GM19372 (cell line): ENCODE results near the gene DOK7.

ENCODE experiments used
- ATAC-seq: cut with Tn5 transposase; IDR thresholded peaks from one replicate; pipeline ENCODE4 v1.9.1; 2021; ENCODE audit warnings: mild to moderate bottlenecking, low read depth, moderate library complexity; ENCODE audit not compliant: unreplicated experiment

Gene DOK7

DNA sequence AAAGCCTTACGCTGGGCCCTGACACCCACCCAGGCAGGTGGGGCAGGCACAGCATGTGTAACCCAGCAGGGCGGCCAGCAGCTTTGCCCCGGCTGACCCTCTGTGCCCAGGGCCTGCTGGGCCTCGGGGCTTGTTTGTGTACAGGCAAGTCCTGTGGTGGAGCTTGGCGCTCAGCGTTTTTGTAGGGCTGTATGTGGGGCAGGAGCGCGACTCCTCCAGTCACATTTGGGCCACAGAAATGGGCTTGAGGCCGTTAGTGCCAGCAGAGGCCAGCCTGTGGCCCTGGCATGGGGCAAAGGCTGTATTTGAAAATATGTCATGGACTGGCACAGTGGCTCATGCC is 36.0 kb upstream of the DOK7 start:
- no peak for ATAC-seq

DNA sequence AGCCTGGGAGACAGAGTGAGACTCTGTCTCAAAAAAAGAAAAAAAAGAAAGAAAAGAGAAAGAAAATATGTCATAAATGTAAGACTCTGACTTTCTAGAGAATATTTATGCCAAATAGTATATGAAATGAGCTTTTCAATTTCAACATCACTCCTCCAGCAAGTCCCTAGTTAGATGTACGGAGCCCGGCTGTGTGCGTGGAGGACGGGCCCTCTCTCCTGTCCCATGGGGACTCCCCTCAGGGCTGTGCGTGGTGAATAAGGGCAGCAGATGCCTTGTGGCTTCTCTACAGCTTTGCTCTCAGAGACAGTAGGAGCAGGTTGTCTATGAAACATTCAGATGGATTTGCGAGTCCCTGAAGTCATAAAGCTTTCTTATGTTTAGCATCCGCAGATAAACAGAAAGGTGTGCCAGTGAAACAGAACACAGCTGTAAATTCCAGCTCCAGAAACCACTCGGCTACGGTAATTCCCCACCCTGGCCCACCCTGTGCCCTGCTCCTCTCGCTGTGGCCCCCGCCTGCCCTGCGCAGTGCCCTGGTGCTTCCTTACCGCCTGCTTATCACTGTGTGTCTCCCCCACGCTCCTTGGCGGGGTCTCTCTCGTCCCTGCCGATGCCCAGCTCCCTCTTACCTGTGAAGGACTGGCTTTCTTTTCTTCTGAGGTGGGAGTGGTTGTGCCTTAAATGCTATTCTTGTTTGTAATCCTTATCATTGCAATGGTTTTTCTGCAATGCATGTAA is 35.2 kb upstream of the DOK7 start:
- ATAC-seq, result no peak

DNA sequence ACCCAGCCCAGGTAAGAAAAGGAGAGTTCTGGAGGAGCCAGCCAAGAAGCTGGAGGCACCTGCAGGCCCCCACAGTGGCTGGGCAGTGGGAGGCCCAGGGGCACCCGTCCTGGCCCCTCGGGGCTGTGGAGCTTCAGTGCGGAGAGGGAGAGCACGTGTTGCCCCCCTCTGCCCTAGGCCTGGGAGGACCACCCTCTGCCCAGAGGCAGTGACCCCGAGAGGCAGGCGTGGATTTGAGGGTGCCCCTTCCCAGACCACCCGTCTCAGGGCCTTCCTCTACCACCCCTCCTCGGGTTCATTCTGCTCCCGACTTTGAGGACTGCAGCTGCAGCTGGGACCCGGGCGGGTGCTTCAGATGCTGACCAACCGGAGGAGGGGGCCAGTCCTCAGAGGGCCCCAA is 33.5 kb upstream of the DOK7 start:
- ATAC-seq, result no peak

DNA sequence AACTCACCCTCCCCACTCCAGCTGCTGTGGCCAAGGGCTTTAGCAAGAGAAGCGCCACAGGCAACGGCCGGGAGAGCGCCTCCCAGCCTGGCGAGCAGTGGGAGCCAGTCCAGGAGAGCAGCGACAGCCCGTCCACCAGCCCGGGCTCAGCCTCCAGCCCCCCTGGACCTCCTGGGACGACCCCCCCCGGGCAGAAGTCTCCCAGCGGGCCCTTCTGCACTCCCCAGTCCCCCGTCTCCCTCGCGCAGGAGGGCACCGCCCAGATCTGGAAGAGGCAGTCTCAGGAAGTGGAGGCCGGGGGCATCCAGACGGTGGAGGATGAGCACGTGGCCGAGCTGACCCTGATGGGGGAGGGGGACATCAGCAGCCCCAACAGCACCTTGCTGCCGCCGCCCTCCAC is 32.6 kb upstream of the DOK7 start:
- no peak for ATAC-seq

DNA sequence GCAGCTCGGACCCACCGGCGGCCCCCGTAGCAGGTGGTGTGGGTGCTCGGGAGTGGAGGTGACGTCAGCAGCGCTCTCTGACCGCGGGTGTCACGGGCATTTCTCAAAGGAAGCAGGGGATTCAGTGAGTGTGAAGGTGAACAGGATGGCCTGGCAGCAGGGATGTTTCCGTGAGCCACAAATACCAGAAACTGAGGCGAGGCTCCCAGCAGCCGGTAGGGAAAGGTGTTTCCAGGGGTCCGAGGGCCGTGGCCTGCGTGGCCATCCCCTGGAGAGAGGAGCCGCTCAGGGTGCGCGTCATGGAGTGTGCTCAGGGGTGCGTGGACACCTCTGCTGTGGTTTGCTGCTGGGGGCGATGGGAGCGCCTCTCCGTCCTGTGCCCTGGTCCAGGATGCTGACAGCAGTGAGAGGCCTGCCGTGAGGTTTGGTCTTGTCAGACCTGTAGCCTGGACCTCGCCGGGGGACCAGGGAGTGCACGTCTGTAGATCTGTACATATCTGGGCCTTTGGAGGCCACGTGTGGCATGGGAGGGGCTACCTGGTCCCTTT is 31.6 kb upstream of the DOK7 start:
- no peak for ATAC-seq

DNA sequence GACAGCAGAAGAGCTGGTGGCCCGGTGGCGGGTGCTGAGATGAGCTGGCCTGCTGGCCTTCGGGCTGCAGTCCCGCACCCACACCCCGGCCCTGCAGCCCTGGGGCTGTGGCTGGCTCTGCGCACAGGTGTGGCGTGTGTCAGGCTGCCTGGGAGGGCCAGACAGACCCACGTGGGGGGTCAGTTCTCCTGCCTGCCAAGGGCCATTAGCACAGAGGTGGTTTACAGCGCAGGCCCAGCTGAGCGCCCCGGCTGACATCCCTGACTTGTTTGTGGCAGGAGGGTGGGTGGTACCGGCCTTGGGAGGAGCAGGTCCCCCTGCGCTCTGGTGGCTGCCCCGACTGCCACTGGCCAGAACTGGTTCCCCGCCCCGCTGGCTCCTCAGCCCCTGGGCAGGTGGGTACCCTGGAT is 30.7 kb upstream of the DOK7 start:
- no peak for ATAC-seq

DNA sequence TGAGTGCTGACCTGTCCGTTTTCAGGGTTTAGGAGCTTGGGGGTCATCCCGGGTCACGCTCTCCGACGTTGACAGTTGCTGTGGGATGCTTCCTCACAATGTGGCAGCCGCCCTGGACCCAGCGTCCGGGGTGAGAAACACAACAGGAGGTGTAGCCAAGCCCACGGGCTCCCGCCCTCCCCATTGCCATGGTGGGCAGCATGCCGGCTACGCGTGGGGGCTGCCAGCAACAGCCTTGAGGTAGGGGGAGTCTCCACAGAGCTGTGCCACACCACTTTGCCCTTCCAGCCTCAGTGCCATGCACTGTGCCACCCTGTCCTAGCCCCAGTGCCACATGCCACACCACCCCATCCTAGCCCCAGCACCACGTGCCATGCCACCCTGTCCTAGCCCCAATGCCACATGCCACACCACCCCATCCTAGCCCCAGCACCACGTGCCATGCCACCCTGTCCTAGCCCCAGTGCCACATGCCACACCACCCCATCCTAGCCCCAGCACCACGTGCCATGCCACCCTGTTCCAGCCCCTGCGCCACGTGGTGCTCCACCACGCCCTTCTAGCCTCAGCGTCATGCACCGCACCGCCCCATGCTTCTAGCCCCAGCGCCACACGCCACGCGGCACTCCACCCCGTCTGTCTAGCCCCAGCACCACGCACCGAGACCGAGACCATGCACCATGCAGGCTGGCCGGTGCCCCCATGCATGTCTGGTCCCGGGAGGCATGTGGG is 29.8 kb upstream of the DOK7 start:
- ATAC-seq, result no peak

DNA sequence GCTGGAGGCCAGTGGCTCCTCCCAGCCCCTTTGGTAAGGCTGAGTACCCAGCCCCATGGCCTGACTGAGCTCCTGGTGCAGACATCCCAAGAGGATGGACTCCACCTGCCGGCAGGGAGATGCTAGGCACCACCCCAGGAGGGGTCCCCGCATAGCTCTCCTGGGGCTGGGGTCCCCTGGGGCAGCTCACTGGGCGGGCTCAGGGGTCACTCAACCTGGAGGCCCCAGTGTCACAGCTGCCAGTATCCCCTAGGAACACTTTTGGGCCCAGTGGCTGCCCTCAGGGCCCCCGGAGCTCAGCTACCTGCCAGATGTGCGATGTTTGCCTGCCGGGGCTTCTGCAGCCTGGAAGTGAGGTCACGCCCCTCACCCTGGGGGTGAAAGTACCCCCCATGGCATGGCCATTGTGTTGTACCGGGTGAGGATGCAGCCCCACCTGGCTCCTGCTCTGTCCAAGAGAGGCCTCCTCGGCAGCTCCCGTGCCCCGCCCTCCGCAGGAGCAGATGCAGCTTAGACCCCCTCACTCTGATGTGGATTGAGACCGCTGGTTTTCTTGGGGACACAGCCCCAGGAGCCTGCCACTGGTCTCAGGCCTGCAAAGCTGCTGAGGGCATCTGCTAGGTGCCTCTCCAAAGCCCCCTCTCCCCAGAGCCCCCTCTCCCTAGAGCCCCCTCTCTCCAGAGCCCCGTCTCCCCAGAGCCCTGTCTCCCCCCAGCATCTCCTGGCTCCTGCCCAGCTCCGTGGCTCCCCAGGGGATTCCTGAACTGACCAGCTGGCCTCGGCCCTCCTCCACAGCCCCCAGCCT is 28.0 kb upstream of the DOK7 start:
- no peak for ATAC-seq

DNA sequence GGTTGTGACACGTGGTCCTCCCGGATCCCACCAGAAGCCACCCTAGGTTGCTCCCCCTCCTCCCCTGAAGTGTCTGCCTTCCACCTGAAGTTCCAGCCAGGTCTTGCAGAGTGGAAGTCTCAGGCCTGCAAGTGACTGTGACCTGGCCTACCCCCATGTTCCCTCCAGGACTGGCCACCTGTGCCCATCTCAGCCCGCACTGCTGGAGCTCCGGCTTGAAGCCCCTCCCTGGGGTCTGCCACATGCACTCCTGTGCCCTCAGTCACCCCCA is 27.5 kb upstream of the DOK7 start:
- ATAC-seq, result no peak

DNA sequence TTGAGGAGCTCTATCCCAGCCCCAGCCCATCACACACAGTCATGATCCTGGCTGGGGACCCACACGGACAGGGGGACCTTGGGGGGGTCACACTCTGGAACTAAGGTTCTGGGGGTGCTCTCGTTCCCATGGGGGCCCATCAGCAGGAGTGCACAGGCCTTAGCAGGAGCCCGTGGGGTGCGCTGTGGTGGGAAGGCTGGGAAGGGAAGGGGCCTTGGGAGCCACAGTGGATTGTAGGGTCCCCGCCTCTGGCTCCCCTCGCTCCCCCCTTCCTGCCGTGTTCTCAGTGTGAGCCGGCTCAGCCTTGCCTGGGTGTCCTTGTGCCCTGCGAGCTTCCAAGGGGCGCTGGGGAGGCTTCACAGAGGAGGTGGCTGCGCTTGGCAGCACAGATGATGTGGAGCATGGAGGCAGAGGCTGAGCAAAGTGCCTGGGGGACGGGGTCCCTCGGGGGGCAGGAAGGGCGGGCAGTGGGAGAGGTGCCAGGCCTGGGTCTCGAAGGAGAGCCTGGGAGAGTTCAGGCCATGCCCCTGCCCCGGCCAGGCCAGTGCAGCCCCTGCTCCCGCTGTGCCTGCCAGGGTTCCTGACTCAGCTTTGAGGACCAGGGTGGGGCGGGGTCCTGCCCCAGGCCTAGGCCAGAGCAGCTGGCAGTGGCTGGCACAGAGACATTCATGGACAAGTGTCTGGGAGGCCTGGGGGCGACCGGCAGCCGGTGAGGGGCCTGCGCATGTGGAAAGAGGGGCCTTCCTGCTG is 26.9 kb upstream of the DOK7 start:
- no peak for ATAC-seq

DNA sequence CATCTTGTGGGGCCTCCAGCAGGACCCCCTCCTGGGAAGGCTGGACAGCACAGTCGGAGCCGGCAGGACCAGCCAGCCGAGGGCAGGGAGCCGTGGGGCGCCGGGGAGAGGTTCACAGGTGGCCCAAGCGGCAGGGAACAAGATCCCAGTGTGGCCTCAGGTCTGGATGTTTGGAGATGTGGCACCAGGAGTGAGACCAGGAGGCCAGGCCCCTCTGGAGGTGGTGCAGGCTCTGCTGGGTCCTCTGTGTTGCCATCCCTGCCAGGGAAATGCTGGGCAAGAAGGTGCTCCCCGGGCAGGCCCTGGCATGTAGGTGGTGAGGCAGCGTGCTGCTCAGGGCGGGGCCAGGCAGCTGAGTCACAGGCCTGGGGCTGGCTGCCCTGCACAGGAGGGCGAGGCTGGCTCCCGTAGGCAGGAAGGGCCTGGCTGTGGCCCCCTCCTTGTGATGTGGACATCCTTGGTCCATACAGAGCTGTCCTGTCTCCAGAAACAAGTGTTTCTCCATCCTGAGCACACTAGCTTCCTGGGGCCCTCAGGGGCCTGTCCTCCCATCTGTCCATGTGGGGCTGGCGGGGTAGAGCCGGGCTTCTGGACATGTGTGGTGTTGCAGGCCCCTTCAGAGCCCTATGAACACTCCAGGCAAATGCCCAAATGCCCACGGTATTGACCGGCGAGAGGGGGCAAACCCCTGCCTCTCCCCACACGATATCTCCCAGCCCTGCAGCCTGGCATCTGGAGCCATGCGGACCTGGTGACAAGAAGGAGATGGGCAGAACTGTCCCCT is 26.1 kb upstream of the DOK7 start:
- no peak for ATAC-seq

DNA sequence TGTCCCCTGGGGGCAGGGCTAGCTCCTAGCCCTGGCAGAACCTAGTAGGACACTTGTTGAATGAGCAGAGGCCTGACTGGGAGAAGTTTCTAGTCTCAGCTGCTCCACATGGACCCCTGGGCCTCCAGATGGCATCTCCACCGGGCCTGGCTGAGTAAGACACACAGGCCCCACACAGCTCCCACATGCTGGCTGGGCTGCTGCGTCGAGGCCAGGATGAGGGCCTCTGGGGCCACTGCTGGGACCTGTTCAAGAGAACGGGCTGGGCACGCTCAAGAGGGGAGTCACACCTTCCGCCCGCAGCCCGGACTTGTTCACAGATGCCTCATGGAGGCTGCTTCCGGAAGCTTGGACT is 25.5 kb upstream of the DOK7 start:
- ATAC-seq, result no peak

DNA sequence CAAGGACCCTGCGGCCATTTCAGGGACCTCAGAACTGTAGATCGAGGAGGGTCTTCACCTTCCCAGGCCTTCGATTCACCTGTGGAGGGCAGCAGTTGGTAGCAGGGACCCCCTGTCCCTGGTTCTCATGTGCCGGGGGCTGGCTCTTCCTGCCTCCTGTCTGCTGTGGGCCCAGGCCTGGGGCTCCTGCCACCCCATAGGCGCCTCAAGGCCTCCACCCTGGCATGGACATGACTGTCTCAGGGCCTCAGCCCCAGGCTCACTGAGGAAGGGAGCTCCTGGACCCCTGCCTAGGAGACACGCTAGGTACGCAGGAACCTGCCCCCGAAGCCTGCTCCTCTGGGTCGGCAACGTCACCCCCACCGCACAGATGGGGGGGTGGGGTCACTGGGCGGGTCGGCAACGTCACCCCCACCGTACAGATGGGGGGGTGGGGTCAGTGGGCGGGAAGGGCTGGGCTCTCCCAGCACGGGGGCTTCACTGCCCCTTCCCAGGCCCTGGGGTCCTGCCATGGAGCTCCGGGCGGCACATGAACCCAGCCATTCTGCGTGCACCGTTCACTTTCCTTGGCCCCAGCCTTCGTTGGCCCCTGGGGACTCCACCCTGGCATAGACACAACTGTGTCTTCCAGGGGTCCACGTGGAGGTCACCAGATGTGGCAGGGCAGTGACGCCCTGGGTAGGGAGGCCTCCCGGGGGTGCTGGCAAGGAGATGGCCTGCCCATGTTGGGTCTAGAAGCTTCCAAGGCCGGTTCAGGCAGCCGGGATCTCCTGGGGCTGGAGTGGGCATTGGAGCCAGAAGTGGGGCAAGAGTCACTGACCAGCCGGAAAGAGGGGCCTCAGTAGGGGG is 24.9 kb upstream of the DOK7 start:
- ATAC-seq, result no peak

DNA sequence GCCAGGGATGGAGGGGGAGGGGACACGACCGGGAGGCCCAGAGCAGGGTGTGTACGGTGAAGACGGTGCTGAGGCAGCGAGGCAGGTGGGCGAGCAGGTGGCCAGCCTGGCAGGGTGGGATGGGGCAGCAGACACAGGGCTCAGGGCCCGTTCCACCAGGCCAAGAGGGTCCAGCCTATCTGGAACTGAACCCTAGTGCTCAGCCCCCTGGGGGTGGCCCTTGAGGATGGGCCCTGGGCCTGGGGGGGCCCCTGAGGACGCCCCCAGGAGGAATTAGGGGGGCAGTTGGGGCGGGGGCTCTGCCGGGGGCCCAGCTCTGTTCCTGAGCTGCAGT is 24.3 kb upstream of the DOK7 start:
- ATAC-seq, result no peak

DNA sequence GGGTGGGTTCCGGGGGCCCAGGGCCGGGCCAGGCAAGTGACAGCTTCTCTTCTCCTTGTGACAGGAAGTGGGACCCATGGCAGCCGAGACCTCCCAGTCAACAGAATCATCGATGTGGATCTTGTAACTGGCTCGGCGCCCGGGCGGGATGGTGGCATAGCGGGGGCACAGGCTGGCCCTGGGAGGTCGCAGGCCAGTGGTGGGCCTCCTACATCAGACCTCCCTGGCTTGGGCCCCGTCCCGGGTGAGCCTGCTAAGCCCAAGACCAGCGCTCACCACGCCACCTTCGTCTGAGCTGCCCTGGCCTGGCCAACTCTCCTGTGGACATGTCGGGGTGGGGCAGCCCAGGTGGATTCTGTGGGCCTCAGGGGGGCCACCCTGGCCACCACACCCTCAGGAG is 23.7 kb upstream of the DOK7 start:
- no peak for ATAC-seq

DNA sequence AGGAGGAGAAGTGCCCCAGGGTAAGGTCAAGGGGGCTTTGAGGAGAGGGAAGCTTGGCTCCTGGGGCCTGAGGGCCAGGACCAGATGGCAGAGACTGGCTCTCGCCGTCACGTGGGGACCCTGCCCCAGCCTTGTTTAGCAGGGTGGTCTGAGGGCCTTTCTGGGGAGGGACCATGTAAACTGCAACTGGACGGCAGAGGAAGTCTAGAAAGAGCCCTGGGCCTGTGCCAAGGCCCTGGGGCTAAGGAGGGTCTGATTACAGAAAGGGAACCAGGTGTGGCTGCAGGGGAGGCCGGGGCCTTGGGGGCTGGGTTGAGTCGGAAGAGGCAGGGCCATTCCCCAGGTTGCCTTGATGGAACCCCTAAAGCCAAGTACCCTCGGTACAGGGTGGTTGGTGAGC is 23.1 kb upstream of the DOK7 start:
- no peak for ATAC-seq

DNA sequence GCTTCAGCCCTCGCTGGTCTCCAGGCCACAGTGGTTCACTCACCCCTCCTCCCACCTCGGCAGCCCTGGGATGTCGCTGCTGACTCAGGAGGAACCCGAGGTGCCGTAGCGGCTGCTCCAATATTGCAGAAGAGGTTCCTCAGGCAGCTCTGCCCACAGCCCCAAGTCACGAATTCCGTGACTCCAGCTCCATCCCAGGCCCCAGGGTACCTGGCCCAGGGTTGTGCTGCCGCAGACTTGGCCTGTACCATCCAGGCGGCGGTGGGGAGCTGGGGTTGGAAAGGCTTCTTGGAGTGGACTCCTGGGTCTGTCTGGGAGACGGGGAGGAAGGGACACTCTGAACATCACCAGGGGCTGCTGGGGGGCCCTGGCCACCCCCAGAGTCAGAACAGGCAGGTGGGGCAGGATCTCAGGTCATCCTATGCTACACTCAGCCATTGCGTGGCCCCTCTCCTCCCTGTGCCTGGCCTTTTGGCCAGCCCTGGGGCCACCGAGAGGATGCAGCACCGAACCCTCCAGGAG is 22.1 kb upstream of the DOK7 start:
- no peak for ATAC-seq

DNA sequence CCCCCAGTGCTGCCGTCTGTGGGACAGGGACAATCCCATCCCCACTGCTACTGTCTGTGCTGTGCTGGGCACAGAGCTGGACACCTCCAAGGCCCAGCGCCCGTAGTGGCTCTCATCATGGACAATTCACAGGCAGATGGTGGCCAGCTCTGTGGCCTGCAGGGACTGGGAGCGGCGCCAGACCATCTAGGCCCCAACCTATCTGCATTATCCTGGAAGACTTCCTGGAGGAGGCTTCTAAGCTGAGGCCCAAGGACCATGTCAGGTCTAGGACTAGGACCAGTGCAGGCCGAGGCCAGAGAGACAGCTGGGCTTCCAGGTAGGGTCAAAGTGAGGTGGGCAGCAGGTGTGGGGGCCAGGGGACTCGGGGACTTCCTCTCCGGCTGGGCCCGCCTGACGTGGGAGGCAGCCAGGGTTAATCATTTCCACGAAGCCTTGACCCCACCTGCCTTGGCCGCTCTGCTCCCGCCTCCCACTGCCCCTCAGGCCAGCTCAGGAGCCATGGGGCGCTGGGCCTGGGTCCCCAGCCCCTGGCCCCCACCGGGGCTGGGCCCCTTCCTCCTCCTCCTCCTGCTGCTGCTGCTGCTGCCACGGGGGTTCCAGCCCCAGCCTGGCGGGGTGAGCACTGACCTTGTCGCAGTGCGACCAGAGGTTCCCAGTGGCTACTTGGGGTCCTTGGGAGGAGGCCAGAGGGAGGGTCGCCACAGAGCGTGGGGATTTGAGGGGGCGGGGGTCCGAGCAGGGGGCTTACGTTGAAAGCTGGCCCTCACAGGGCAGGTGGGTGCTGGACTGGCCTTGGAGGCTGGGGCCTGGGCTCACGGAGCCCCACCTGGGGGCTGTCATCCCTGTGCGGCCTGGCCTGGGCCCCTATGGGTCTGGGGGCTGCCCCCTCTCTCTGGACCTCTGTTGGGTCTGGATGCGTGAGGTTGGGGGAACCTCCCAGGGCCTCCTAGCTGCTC is 21.3 kb upstream of the DOK7 start, which contains the start of gene HGFAC:
Gene HGFAC, plus strand, starts transcription at position 468 of the 959 bp plus-strand sequence. Its CDS starts 34 bp downstream, at position 502.
- ATAC-seq, result no peak
